IMR-90 (cell line): ENCODE measurements around the gene RUSF1. TPM values are rescaled to one million over a fixed set of nuclear protein-coding genes. Genes with fewer than 3 reads are reported as not detected.
A peak's percentile ranks its signal among the peaks of the same experiment; 100 is the strongest.

ENCODE experiments used
- ATAC-seq: fragments of 200-7000 bp; cut with Tn5 transposase; 2 replicates; pipeline ENCODE4 v1.9.1; 2020; ENCODE audit warnings: low read depth, mild to moderate bottlenecking, moderate library complexity
- BruUV-seq: library from RNA; stranded (reverse); fragments of 400-500 nt; replicated peaks from 2 replicates; lab custom pipeline; 2021; lab: Mats Ljungman, UMichigan
- CTCF ChIA-PET: fragments of 300-600 bp; formaldehyde crosslinking; extraction: SDS; loops from one replicate; lab custom pipeline; 2021; ENCODE audit warnings: antibody characterized with exemption; lab: Yijun Ruan, JAX
- POLR2A ChIA-PET: fragments of 300-600 bp; sonication (Branson Sonifier 250); formaldehyde crosslinking; loops from one replicate; lab custom pipeline; 2022; ENCODE audit warnings: antibody characterized with exemption; ENCODE audit not compliant: unreplicated experiment; lab: Charles Lee
- DNase-seq: peaks from one replicate; pipeline ENCODE4 v3.0.0; 2013
- H2AFZ ChIP-seq: replicated peaks from 2 replicates; pipeline ENCODE3; 2013; ENCODE audit warnings: low read length, mild to moderate bottlenecking; ENCODE audit not compliant: poor library complexity
- H2AK5ac ChIP-seq: 2 replicates; pipeline ENCODE4 v1.6.1; 2013; ENCODE audit warnings: low read depth, low read length, inconsistent platforms
- H2AK9ac ChIP-seq: replicated peaks from 2 replicates; pipeline ENCODE3; 2013; ENCODE audit warnings: mild to moderate bottlenecking, low read depth, low read length, moderate library complexity; ENCODE audit not compliant: poor library complexity
- H2BK120ac ChIP-seq: 2 replicates; pipeline ENCODE4 v1.6.1; 2013; ENCODE audit warnings: low read depth, low read length, inconsistent platforms
- H2BK15ac ChIP-seq: 3 replicates; pipeline ENCODE4 v1.6.1; 2013; ENCODE audit warnings: low read depth, low read length, inconsistent platforms
- H2BK20ac ChIP-seq: 2 replicates; pipeline ENCODE4 v1.6.1; 2013; ENCODE audit warnings: low read depth, mild to moderate bottlenecking, inconsistent platforms, low read length, moderate library complexity
- H2BK5ac ChIP-seq: 2 replicates; pipeline ENCODE4 v1.6.1; 2013; ENCODE audit warnings: mild to moderate bottlenecking, low read depth, low read length, inconsistent platforms; ENCODE audit not compliant: poor library complexity, severe bottlenecking
- H3K14ac ChIP-seq: replicated peaks from 2 replicates; pipeline ENCODE4 v1.6.1; 2013; ENCODE audit warnings: low read depth, low read length, inconsistent platforms
- H3K18ac ChIP-seq: 2 replicates; pipeline ENCODE4 v1.6.1; 2013; ENCODE audit warnings: low read depth, low read length, control low read depth
- H3K23ac ChIP-seq: 2 replicates; pipeline ENCODE4 v1.6.1; 2013; ENCODE audit warnings: low read depth, low read length, inconsistent platforms
- H3K27ac ChIP-seq: 2 replicates; pipeline ENCODE4 v1.5.1; 2013; ENCODE audit warnings: mild to moderate bottlenecking, control low read depth, low read length; ENCODE audit not compliant: insufficient read depth
- H3K27me3 ChIP-seq: 2 replicates; pipeline ENCODE4 v1.6.1; 2013; ENCODE audit warnings: low read length; ENCODE audit not compliant: control insufficient read depth, insufficient read depth
- H3K36me3 ChIP-seq: 2 replicates; pipeline ENCODE4 v1.6.1; 2013; ENCODE audit warnings: low read length, mixed read lengths; ENCODE audit not compliant: control insufficient read depth, insufficient read depth
- H3K4ac ChIP-seq: 2 replicates; pipeline ENCODE4 v1.6.1; 2013; ENCODE audit warnings: low read depth, low read length, inconsistent platforms
- H3K4me1 ChIP-seq: 2 replicates; pipeline ENCODE4 v1.6.1; 2013; ENCODE audit warnings: low read length, mixed read lengths; ENCODE audit not compliant: control insufficient read depth, insufficient read depth
- H3K4me2 ChIP-seq: 2 replicates; pipeline ENCODE4 v1.6.1; 2013; ENCODE audit warnings: low read depth, mild to moderate bottlenecking, control low read depth, low read length, moderate library complexity
- H3K4me3 ChIP-seq: 2 replicates; pipeline ENCODE4 v1.5.1; 2013; ENCODE audit warnings: low read depth, mild to moderate bottlenecking, control low read depth, low read length, moderate library complexity; ENCODE audit not compliant: insufficient read depth
- H3K56ac ChIP-seq: 2 replicates; pipeline ENCODE4 v1.6.1; 2013; ENCODE audit warnings: low read length, inconsistent platforms; ENCODE audit not compliant: insufficient read depth; ENCODE audit errors: extremely low read depth
- H3K79me1 ChIP-seq, 2 experiments: 2 replicates each; pipeline ENCODE4 v1.6.1; 2013; ENCODE audit warnings: low read length in 2 of 2, inconsistent platforms in 1 of 2, low read depth in 1 of 2
- H3K9ac ChIP-seq: 2 replicates; pipeline ENCODE4 v1.6.1; 2013; ENCODE audit warnings: low read depth, low read length, control low read depth
- H3K9me1 ChIP-seq: 2 replicates; pipeline ENCODE4 v1.6.1; 2013; ENCODE audit warnings: low read length, inconsistent platforms; ENCODE audit not compliant: insufficient read depth
- H3K9me3 ChIP-seq: 2 replicates; pipeline ENCODE4 v1.6.1; 2013; ENCODE audit warnings: low read length; ENCODE audit not compliant: control insufficient read depth, insufficient read depth
- H4K20me1 ChIP-seq: 2 replicates; pipeline ENCODE4 v1.6.1; 2013; ENCODE audit warnings: low read length, inconsistent platforms; ENCODE audit not compliant: insufficient read depth
- H4K5ac ChIP-seq: 2 replicates; pipeline ENCODE4 v1.6.1; 2013; ENCODE audit warnings: mild to moderate bottlenecking, low read depth, low read length, control low read depth
- H4K8ac ChIP-seq, 2 experiments: 2 replicates each; pipeline ENCODE4 v1.6.1; 2013; ENCODE audit warnings: low read depth in 2 of 2, low read length in 2 of 2, control low read depth in 1 of 2, inconsistent platforms in 1 of 2
- H4K91ac ChIP-seq: 2 replicates; pipeline ENCODE4 v1.6.1; 2013; ENCODE audit warnings: low read depth, low read length, inconsistent platforms; ENCODE audit not compliant: insufficient read depth
- BHLHE40 ChIP-seq: fragments of 150-350 bp; IDR thresholded peaks from 2 replicates; pipeline ENCODE4 v1.6.1; 2016; ENCODE audit warnings: mild to moderate bottlenecking, low read depth, low read length
- FOS ChIP-seq: fragments of 150-350 bp; IDR thresholded peaks from 2 replicates; pipeline ENCODE4 v1.6.1; 2016; ENCODE audit warnings: low read depth, low read length
- MAFK ChIP-seq: IDR thresholded peaks from 2 replicates; pipeline ENCODE4 v1.6.1; 2012; ENCODE audit warnings: low read depth, low read length, improper control_type of control experiment
- MXI1 ChIP-seq: IDR thresholded peaks from 2 replicates; pipeline ENCODE4 v1.6.1; 2012; ENCODE audit warnings: low read depth, mild to moderate bottlenecking, low read length, moderate library complexity, borderline replicate concordance
- NFE2L2 ChIP-seq: fragments of 150-350 bp; IDR thresholded peaks from 2 replicates; pipeline ENCODE4 v1.6.1; 2016; ENCODE audit warnings: low read depth, mild to moderate bottlenecking, low read length
- POLR2A ChIP-seq: IDR thresholded peaks from 2 replicates; pipeline ENCODE4 v1.6.1; 2012; ENCODE audit warnings: mild to moderate bottlenecking, low read depth, low read length
- RAD21 ChIP-seq: IDR thresholded peaks from 2 replicates; pipeline ENCODE4 v1.6.1; 2012; ENCODE audit warnings: low read length, improper control_type of control experiment
- RCOR1 ChIP-seq: IDR thresholded peaks from 2 replicates; pipeline ENCODE4 v1.6.1; 2012; ENCODE audit warnings: mild to moderate bottlenecking, low read length, improper control_type of control experiment; ENCODE audit not compliant: insufficient replicate concordance
- SMC3 ChIP-seq: fragments of 150-350 bp; IDR thresholded peaks from 2 replicates; pipeline ENCODE4 v1.6.1; 2016; ENCODE audit warnings: low read depth, mild to moderate bottlenecking, antibody characterized with exemption, low read length, moderate library complexity
- WGBS, 2 experiments: methylation state at CpG; one replicate each; pipeline versions ENCODE4 v1.1.5 to v1.1.7; 2013; ENCODE audit warnings: missing lambda C conversion rate in 2 of 2; ENCODE audit not compliant: insufficient read length in 1 of 2; ENCODE audit errors: extremely low coverage in 2 of 2; 5-methylcytosine and 5-hydroxymethylcytosine counted together
- dilution Hi-C: fragments of 300-500 bp; cut with HindIII; formaldehyde crosslinking; loops from one replicate; pipeline ENCODE4 v1.14.3; 2018; ENCODE audit warnings: low sequenced_read_pairs; ENCODE audit not compliant: unreplicated experiment
- in situ Hi-C: fragments of 300-500 bp; cut with MboI; formaldehyde crosslinking; loops from 3 replicates; pipeline ENCODE4 v1.14.3; 2019; ENCODE audit warnings: low sequenced_read_pairs, inconsistent platforms, mixed read lengths
- intact Hi-C: fragments of 100-400 bp; cut with micrococcal nuclease; formaldehyde crosslinking; loops from 2 replicates; pipeline ENCODE4 v1.10.0; 2022
- polyA plus RNA-seq, 3 experiments: library from polyadenylated mRNA; depleted of rRNA; stranded (reverse); fragments of >200 nt; gene quantifications; 2 replicates each; pipeline ENCODE4 v1.2.3, GENCODE V29; 2012; ENCODE audit warnings: low replicate concordance in 1 of 3
- total RNA-seq: library from RNA; depleted of rRNA; stranded (reverse); fragments of >200 nt; gene quantifications from 2 replicates; pipeline ENCODE4 v1.2.3, GENCODE V29; 2012

Gene RUSF1
- total and polyA plus RNA-seq, 2 of the 4 experiments (the other 2 are of a cell fraction): 22.9 to 65.0 TPM

- peaks cover 11 to 63% of the 10 kb centered on the region in 2 experiments for H3K79me1 ChIP-seq
- H3K9me1 ChIP-seq: peaks cover 30% of the 10 kb centered on the region
- peak overlapping the region; percentile 73 for H2AK5ac ChIP-seq
- H3K4ac ChIP-seq: peak overlapping the region; percentile 81
- DNase-seq: peak; percentile 94
- no peak overlapping the region for H3K4me3 ChIP-seq
- dilution Hi-C loops: no loop called here
- H4K20me1 ChIP-seq: peaks cover 33% of the 10 kb centered on the region
- POLR2A ChIA-PET: interaction anchor here (0.9 kb wide), 1 partner anchor 335 kb away, joined by 3 read pairs; the partner anchor contains the start of gene KAT8
- no peaks in the 10 kb centered on the region for H3K9me3 ChIP-seq
- H2AK9ac ChIP-seq: peak overlapping the region; percentile 91
- BruUV-seq: no TSS peak
- CTCF ChIA-PET: interaction anchor here (0.9 to 1.0 kb wide), 4 partner anchors 10 to 469 kb away, joined by 3 to 5 read pairs (median 4); partner anchors contain the start of gene ZNF843
- no peak for TF ChIP-seq SMC3
- no peak for TF ChIP-seq RAD21
- TF ChIP-seq POLR2A: 0 out of 2 replicates have a peak, but pooled peaks have one; percentile 21
- no peak for TF ChIP-seq RCOR1
- TF ChIP-seq MXI1: no peak
- TF ChIP-seq BHLHE40: no peak
- TF ChIP-seq NFE2L2: peak; percentile 67; the same call in 1 of the 2 replicates
- TF ChIP-seq MAFK: peak; percentile 70
- peak; percentile 55; the same call in 1 of the 2 replicates for TF ChIP-seq FOS
- no peaks in the 10 kb centered on the region for H3K27me3 ChIP-seq
- ATAC-seq: peak; percentile 81
- H2BK5ac ChIP-seq: peak overlapping the region; percentile 92
- in situ Hi-C loops: loop anchor here (25.0 kb wide), 1 partner anchor 410 kb away; the partner anchor contains the start of gene ZNF267
- H3K23ac ChIP-seq: peak overlapping the region; percentile 91
- peak overlapping the region; percentile 48; the same call in 1 of the 2 replicates for H3K56ac ChIP-seq
- H3K18ac ChIP-seq: peak overlapping the region; percentile 83
- peak overlapping the region; percentile 91 for H3K27ac ChIP-seq
- H2BK20ac ChIP-seq: peak overlapping the region; percentile 67
- no CpG with 5 or more reads among the region's 3 CpGs for WGBS, 2 experiments
- peak overlapping the region; percentile 3; the same call in 1 of the 2 replicates for H3K9ac ChIP-seq
- peak overlapping the region; percentile 67; the same call in 1 of the 3 replicates for H2BK15ac ChIP-seq
- peak overlapping the region; percentile 82 for H2AFZ ChIP-seq
- peak overlapping the region; percentile 51 for H4K5ac ChIP-seq
- peak overlapping the region; percentile 80 for H2BK120ac ChIP-seq
- H3K4me1 ChIP-seq: peaks cover 22% of the 10 kb centered on the region
- H3K4me2 ChIP-seq: peak overlapping the region; percentile 42
- H3K36me3 ChIP-seq: no peaks in the 10 kb centered on the region; the same call in 1 of the 2 replicates
- peak overlapping the region in 1 of 2 experiments; percentile 93; a peak in 2 of 4 replicates for H4K8ac ChIP-seq
- H3K14ac ChIP-seq: peak overlapping the region; percentile 78
- H4K91ac ChIP-seq: peak overlapping the region; percentile 80
- intact Hi-C loops: no loop called here
These were observed 55.5 kb downstream of the RUSF1 start for GRCh38 chr16:31452631-31453106.
